ENCODE measurements around the gene SNX8. TPM values are rescaled to one million over a fixed set of nuclear protein-coding genes. Genes with fewer than 3 reads are reported as not detected.
A peak's percentile ranks its signal among the peaks of the same experiment; 100 is the strongest.

SNX8 gene
- total and polyA plus RNA-seq, 9 of the 15 experiments (the other 6 are each of a cell fraction or from before 2014, with no cell fraction given): 2.7 to 51.6 (median 16.9) TPM

DNA sequence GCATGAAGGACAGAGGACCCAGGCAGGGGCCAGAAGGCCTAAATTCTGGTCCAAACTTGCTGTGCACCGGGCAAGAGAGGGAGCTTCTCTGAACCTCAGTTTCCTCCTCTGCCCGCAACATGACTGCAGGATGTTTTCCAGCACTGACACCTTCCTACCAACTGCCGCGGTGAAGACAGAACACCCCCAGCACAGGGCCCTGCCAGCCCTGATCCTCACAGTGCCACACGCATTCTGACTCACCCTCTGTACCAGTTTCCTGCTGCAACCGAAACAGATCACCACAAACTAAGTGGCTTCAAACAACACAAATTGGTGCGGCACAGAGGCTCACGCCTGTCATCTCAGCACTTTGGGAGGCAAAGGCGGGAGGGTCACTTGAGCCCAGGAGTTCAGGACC, 99.6 kb downstream of the SNX8 start:
- in situ Hi-C loops (cut with MboI): no loop called here
- FAIRE-seq: no peak
- CTCF ChIA-PET (ENCODE audit: low intra/inter-chr PET ratio): no interaction called here

DNA sequence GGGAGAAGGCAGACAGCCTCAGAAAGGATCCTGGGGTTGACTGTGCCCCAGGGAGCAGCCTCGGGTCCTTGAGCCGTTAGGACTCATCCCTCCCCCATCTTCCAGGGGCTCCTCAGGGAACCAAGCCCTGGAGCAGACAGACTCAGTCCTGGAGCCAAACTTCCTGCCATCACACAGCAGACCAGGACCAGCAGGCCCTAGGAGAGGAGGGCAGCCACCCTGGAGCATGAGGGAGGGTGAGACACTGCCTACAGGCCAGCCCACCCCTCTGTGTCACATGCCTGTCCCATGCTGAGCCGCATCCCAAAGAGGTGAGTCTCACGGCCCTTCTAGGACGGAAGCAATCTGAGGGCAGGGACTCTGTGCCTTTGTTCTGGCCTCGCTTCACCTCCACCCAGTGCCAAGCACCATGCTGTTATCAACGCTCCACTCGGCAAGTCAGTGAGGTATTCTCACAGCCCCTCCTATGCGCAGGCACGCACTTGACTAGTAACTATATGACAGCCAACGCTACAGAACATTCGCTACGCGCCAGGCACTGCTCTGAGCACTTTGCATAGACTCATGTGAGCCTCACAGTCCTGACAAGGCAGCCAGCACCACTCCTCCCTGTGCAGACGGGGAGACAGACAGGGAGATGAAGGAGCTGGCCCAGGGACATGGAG, 100.6 kb downstream of the SNX8 start:
- intact Hi-C loops (cut with micrococcal nuclease) (no loop called here), in situ Hi-C loops (cut with MboI) (no loop called here)
- DNase-seq (ENCODE audit: extremely low read depth in 1 of 4, low spot score in 3 of 4): no peak
- Histone ChIP-seq H3K4me3 (no peak overlapping the region), H3K36me3 (ENCODE audit: control insufficient read depth, insufficient read depth, low read length) (peaks cover 80% of the 10 kb centered on the region; the same call in 2 of the 3 replicates), H3K9ac (ENCODE audit: insufficient read depth in 1 of 2, low read depth in 2 of 2, low read length in 2 of 2) (no peak overlapping the region), H3K27ac (ENCODE audit: extremely low read depth, low read depth, low read length) (no peak overlapping the region), H3K4me1 (replicated peaks in 1 of 2; ENCODE audit: control insufficient read depth in 2 of 2, insufficient read depth in 2 of 2, low read length in 2 of 2) (peaks cover 0 to 10% of the 10 kb centered on the region in 2 experiments; a peak in 1 of 5 replicates), H2AFZ (ENCODE audit: low read depth, low read length) (no peak overlapping the region), H3K27me3 (ENCODE audit: control insufficient read depth in 2 of 2, insufficient read depth in 2 of 2, low read length in 2 of 2) (no peaks in the 10 kb centered on the region), H3K9me3 (replicated peaks; ENCODE audit: control insufficient read depth, insufficient read depth, low read depth, low read length) (0 out of 2 replicates have a peak, but pooled peaks cover 2% of the 10 kb centered on the region), H3K4me2 (ENCODE audit: insufficient read depth, low read length) (no peak overlapping the region), H4K20me1 (replicated peaks; ENCODE audit: control insufficient read depth, insufficient read depth, low read length) (no peaks in the 10 kb centered on the region; the same call in none of the 2 replicates), H3K79me2 (ENCODE audit: control insufficient read depth, insufficient read depth, low read length) (no peaks in the 10 kb centered on the region), H3K9me1 (ENCODE audit: control insufficient read depth, insufficient read depth, low read length) (no peaks in the 10 kb centered on the region)
- FAIRE-seq: no peak
- no peak for ATAC-seq
- ChIA-PET CTCF (ENCODE audit: low intra/inter-chr PET ratio) (no interaction called here), POLR2A (interaction anchor here (0.5 to 0.8 kb wide), 2 partner anchors 245 to 369 kb away, joined by 3 read pairs; no protein-coding TSS in a partner anchor)
- WGBS (ENCODE audit: insufficient coverage, low coverage, missing lambda C conversion rate): 94% methylated on average over 15 of the region's 15 CpGs
- BruUV-seq (replicated peaks): no TSS peak
- TF ChIP-seq, protein P1, sequence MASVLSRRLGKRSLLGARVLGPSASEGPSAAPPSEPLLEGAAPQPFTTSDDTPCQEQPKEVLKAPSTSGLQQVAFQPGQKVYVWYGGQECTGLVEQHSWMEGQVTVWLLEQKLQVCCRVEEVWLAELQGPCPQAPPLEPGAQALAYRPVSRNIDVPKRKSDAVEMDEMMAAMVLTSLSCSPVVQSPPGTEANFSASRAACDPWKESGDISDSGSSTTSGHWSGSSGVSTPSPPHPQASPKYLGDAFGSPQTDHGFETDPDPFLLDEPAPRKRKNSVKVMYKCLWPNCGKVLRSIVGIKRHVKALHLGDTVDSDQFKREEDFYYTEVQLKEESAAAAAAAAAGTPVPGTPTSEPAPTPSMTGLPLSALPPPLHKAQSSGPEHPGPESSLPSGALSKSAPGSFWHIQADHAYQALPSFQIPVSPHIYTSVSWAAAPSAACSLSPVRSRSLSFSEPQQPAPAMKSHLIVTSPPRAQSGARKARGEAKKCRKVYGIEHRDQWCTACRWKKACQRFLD (CRISPR knock-in tag; IDR thresholded peaks at IDR 0.05): no peak
- TF ChIP-seq CBX5 (IDR thresholded peaks at IDR 0.05; ENCODE audit: borderline replicate concordance, low read depth): no peak
- no peak for TF ChIP-seq NCOA2 (IDR thresholded peaks at IDR 0.05; ENCODE audit: partially characterized antibody in 2 of 2)

More for the DNA sequence above, 99.6 kb downstream of the SNX8 start:
- Histone ChIP-seq H3K27me3 (ENCODE audit: control insufficient read depth in 2 of 2, insufficient read depth in 2 of 2, low read length in 2 of 2) (no peaks in the 10 kb centered on the region), H3K9me1 (ENCODE audit: control insufficient read depth, insufficient read depth, low read length) (no peaks in the 10 kb centered on the region), H3K27ac (ENCODE audit: extremely low read depth, low read depth, low read length) (no peak overlapping the region), H3K36me3 (ENCODE audit: control insufficient read depth, insufficient read depth, low read length) (peaks cover 76% of the 10 kb centered on the region; the same call in 2 of the 3 replicates), H3K9ac (ENCODE audit: insufficient read depth in 1 of 2, low read depth in 2 of 2, low read length in 2 of 2) (no peak overlapping the region), H3K4me2 (ENCODE audit: insufficient read depth, low read length) (no peak overlapping the region), H3K79me2 (ENCODE audit: control insufficient read depth, insufficient read depth, low read length) (no peaks in the 10 kb centered on the region), H3K4me3 (no peak overlapping the region), H3K9me3 (replicated peaks; ENCODE audit: control insufficient read depth, insufficient read depth, low read depth, low read length) (0 out of 2 replicates have a peak, but pooled peaks cover 2% of the 10 kb centered on the region), H3K4me1 (replicated peaks in 1 of 2; ENCODE audit: control insufficient read depth in 2 of 2, insufficient read depth in 2 of 2, low read length in 2 of 2) (peaks cover 0 to 5% of the 10 kb centered on the region in 2 experiments; a peak in 1 of 5 replicates), H2AFZ (ENCODE audit: low read depth, low read length) (no peak overlapping the region), H4K20me1 (replicated peaks; ENCODE audit: control insufficient read depth, insufficient read depth, low read length) (no peaks in the 10 kb centered on the region)
- POLR2A ChIA-PET: interaction anchor here (0.6 to 0.9 kb wide), 2 partner anchors 20 to 284 kb away, joined by 3 read pairs; no protein-coding TSS in a partner anchor
- DNase-seq (ENCODE audit: extremely low read depth in 1 of 4, low spot score in 3 of 4) (no peak), ATAC-seq (no peak)
- intact Hi-C loops (cut with micrococcal nuclease): no loop called here
- BruUV-seq (replicated peaks): no TSS peak
- WGBS (ENCODE audit: insufficient coverage, low coverage, missing lambda C conversion rate): 96% methylated on average over 9 of the region's 9 CpGs
- TF ChIP-seq ZNF57 (CRISPR knock-in tag; IDR thresholded peaks at IDR 0.05): no peak
- TF ChIP-seq, protein P2, sequence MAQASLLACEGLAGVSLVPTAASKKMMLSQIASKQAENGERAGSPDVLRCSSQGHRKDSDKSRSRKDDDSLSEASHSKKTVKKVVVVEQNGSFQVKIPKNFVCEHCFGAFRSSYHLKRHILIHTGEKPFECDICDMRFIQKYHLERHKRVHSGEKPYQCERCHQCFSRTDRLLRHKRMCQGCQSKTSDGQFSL (CRISPR knock-in tag; IDR thresholded peaks at IDR 0.05): 0 out of 2 replicates have a peak, but pooled peaks have one; percentile 21
- TF ChIP-seq, protein P2 (tag; IDR thresholded peaks at IDR 0.05): no peak

Data from K562 (cell line).